HEK293 (cell line): ENCODE results near the gene TMUB1.

Source experiments
- BCL11B ChIP-seq: fragments of 450-650 bp; formaldehyde crosslinking; IDR thresholded peaks from 2 replicates; pipeline ENCODE4 v1.5.1; 2016; ENCODE audit warnings: low read depth, missing biosample characterization, missing genetic modification characterization
- GLIS2 ChIP-seq: fragments of 450-650 bp; formaldehyde crosslinking; IDR thresholded peaks from 2 replicates; pipeline ENCODE4 v1.5.1; 2016; ENCODE audit warnings: missing biosample characterization, missing genetic modification characterization
- KLF1 ChIP-seq: fragments of 450-650 bp; formaldehyde crosslinking; IDR thresholded peaks from 2 replicates; pipeline ENCODE4 v1.5.1; 2016; ENCODE audit warnings: missing biosample characterization, missing genetic modification characterization
- KLF7 ChIP-seq: fragments of 450-650 bp; formaldehyde crosslinking; IDR thresholded peaks from 2 replicates; pipeline ENCODE4 v1.5.1; 2016; ENCODE audit warnings: missing biosample characterization, missing genetic modification characterization, borderline replicate concordance
- KLF8 ChIP-seq: fragments of 450-650 bp; formaldehyde crosslinking; IDR thresholded peaks from 2 replicates; pipeline ENCODE4 v1.5.1; 2016; ENCODE audit warnings: missing biosample characterization, missing genetic modification characterization
- KLF9 ChIP-seq: fragments of 450-650 bp; formaldehyde crosslinking; IDR thresholded peaks from 2 replicates; pipeline ENCODE4 v1.5.1; 2016; ENCODE audit warnings: missing biosample characterization, missing genetic modification characterization, low read depth
- MEIS1 ChIP-seq: sonication (generic); formaldehyde crosslinking; IDR thresholded peaks from 2 replicates; pipeline ENCODE4 v1.8.1; 2022; ENCODE audit warnings: missing genetic modification reagents, mild to moderate bottlenecking, borderline replicate concordance
- RBAK ChIP-seq: fragments of 450-650 bp; formaldehyde crosslinking; IDR thresholded peaks from 2 replicates; pipeline ENCODE4 v1.5.1; 2016; ENCODE audit warnings: missing biosample characterization, missing genetic modification characterization
- ZBTB48 ChIP-seq: fragments of 450-650 bp; formaldehyde crosslinking; IDR thresholded peaks from 2 replicates; pipeline ENCODE4 v1.5.1; 2016; ENCODE audit warnings: missing biosample characterization, missing genetic modification characterization
- ZIC2 ChIP-seq: fragments of 450-650 bp; formaldehyde crosslinking; IDR thresholded peaks from 2 replicates; pipeline ENCODE4 v1.5.1; 2016; ENCODE audit warnings: missing biosample characterization, missing genetic modification characterization
- ZNF155 ChIP-seq: fragments of 450-650 bp; formaldehyde crosslinking; IDR thresholded peaks from 2 replicates; pipeline ENCODE4 v1.5.1; 2016; ENCODE audit warnings: missing biosample characterization, missing genetic modification characterization
- ZNF175 ChIP-seq: fragments of 450-650 bp; formaldehyde crosslinking; IDR thresholded peaks from 2 replicates; pipeline ENCODE4 v1.5.1; 2016; ENCODE audit warnings: missing biosample characterization, missing genetic modification characterization
- ZNF184 ChIP-seq: fragments of 450-650 bp; IDR thresholded peaks from 2 replicates; pipeline ENCODE4 v1.5.1; 2018; ENCODE audit warnings: missing biosample characterization, mild to moderate bottlenecking, missing genetic modification characterization
- ZNF19 ChIP-seq: fragments of 450-650 bp; formaldehyde crosslinking; IDR thresholded peaks from 2 replicates; pipeline ENCODE4; 2016; ENCODE audit warnings: missing biosample characterization, missing genetic modification characterization, low read depth
- ZNF2 ChIP-seq: fragments of 450-650 bp; formaldehyde crosslinking; IDR thresholded peaks from 2 replicates; pipeline ENCODE4 v1.5.1; 2016; ENCODE audit warnings: missing biosample characterization, missing genetic modification characterization
- ZNF24 ChIP-seq: fragments of 450-650 bp; formaldehyde crosslinking; IDR thresholded peaks from 2 replicates; pipeline ENCODE4 v1.5.1; 2016; ENCODE audit warnings: missing biosample characterization, missing genetic modification characterization
- ZNF391 ChIP-seq: fragments of 450-650 bp; formaldehyde crosslinking; IDR thresholded peaks from 2 replicates; pipeline ENCODE4 v1.5.1; 2016; ENCODE audit warnings: low read depth, missing biosample characterization, missing genetic modification characterization, borderline replicate concordance
- ZNF521 ChIP-seq: fragments of 450-650 bp; formaldehyde crosslinking; IDR thresholded peaks from 2 replicates; pipeline ENCODE4 v1.5.1; 2017; ENCODE audit warnings: missing biosample characterization, mild to moderate bottlenecking, missing genetic modification characterization
- ZNF544 ChIP-seq: fragments of 450-650 bp; formaldehyde crosslinking; IDR thresholded peaks from 2 replicates; pipeline ENCODE4 v1.5.0; 2017; ENCODE audit warnings: missing biosample characterization, missing genetic modification characterization
- ZNF549 ChIP-seq: fragments of 450-650 bp; IDR thresholded peaks from 2 replicates; pipeline ENCODE4 v1.5.1; 2018; ENCODE audit warnings: missing biosample characterization, missing genetic modification characterization, mild to moderate bottlenecking, inconsistent platforms, moderate library complexity
- ZNF600 ChIP-seq: fragments of 450-650 bp; formaldehyde crosslinking; IDR thresholded peaks from 2 replicates; pipeline ENCODE4 v1.5.1; 2016; ENCODE audit warnings: missing biosample characterization, missing genetic modification characterization
- ZNF621 ChIP-seq: fragments of 450-650 bp; formaldehyde crosslinking; IDR thresholded peaks from 2 replicates; pipeline ENCODE4 v1.5.1; 2017; ENCODE audit warnings: missing biosample characterization, missing genetic modification characterization
- ZNF677 ChIP-seq: fragments of 450-650 bp; IDR thresholded peaks from 2 replicates; pipeline ENCODE4 v1.5.0; 2018; ENCODE audit warnings: missing biosample characterization, mild to moderate bottlenecking, missing genetic modification characterization, moderate library complexity
- ZNF701 ChIP-seq: fragments of 450-650 bp; formaldehyde crosslinking; IDR thresholded peaks from 2 replicates; pipeline ENCODE4 v1.5.1; 2016; ENCODE audit warnings: missing biosample characterization, missing genetic modification characterization
- ZNF76 ChIP-seq: fragments of 450-650 bp; formaldehyde crosslinking; IDR thresholded peaks from 2 replicates; pipeline ENCODE4; 2016; ENCODE audit warnings: low read depth, missing biosample characterization, missing genetic modification characterization, borderline replicate concordance
- ZNF837 ChIP-seq: fragments of 450-650 bp; formaldehyde crosslinking; IDR thresholded peaks from 2 replicates; pipeline ENCODE4 v1.5.1; 2016; ENCODE audit warnings: missing biosample characterization, missing genetic modification characterization
- TF ChIP-seq, protein P1 (sequence below): fragments of 450-650 bp; formaldehyde crosslinking; IDR thresholded peaks from 2 replicates; pipeline ENCODE4 v1.5.1; 2016; ENCODE audit warnings: missing biosample characterization, missing genetic modification characterization
- TF ChIP-seq, protein P2 (sequence below): fragments of 450-650 bp; formaldehyde crosslinking; IDR thresholded peaks from 2 replicates; pipeline ENCODE4 v1.5.1; 2016; ENCODE audit warnings: missing biosample characterization, missing genetic modification characterization
- TF ChIP-seq, protein P3 (sequence below): fragments of 450-650 bp; formaldehyde crosslinking; IDR thresholded peaks from 2 replicates; pipeline ENCODE4 v1.5.1; 2016; ENCODE audit warnings: missing biosample characterization, missing genetic modification characterization
- TF ChIP-seq, protein P4 (sequence below): fragments of 450-650 bp; formaldehyde crosslinking; IDR thresholded peaks from 2 replicates; pipeline ENCODE4 v1.5.1; 2016; ENCODE audit warnings: missing biosample characterization, missing genetic modification characterization
- TF ChIP-seq, protein P5 (sequence below): fragments of 450-650 bp; formaldehyde crosslinking; IDR thresholded peaks from 2 replicates; pipeline ENCODE4 v1.5.1; 2016; ENCODE audit warnings: missing biosample characterization, missing genetic modification characterization

Gene TMUB1

GRCh38 chr7:151078233-151079040 is 4.9 kb downstream of the TMUB1 start (continued):
- peak; percentile 74 for TF ChIP-seq KLF9 (tag by site-specific recombination)
- no peak for TF ChIP-seq ZNF621 (tag by site-specific recombination)
- TF ChIP-seq, protein P1, sequence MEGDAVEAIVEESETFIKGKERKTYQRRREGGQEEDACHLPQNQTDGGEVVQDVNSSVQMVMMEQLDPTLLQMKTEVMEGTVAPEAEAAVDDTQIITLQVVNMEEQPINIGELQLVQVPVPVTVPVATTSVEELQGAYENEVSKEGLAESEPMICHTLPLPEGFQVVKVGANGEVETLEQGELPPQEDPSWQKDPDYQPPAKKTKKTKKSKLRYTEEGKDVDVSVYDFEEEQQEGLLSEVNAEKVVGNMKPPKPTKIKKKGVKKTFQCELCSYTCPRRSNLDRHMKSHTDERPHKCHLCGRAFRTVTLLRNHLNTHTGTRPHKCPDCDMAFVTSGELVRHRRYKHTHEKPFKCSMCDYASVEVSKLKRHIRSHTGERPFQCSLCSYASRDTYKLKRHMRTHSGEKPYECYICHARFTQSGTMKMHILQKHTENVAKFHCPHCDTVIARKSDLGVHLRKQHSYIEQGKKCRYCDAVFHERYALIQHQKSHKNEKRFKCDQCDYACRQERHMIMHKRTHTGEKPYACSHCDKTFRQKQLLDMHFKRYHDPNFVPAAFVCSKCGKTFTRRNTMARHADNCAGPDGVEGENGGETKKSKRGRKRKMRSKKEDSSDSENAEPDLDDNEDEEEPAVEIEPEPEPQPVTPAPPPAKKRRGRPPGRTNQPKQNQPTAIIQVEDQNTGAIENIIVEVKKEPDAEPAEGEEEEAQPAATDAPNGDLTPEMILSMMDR (tag by site-specific recombination) = no peak
- TF ChIP-seq ZNF837 (tag by site-specific recombination) = no peak
- TF ChIP-seq, protein P2, sequence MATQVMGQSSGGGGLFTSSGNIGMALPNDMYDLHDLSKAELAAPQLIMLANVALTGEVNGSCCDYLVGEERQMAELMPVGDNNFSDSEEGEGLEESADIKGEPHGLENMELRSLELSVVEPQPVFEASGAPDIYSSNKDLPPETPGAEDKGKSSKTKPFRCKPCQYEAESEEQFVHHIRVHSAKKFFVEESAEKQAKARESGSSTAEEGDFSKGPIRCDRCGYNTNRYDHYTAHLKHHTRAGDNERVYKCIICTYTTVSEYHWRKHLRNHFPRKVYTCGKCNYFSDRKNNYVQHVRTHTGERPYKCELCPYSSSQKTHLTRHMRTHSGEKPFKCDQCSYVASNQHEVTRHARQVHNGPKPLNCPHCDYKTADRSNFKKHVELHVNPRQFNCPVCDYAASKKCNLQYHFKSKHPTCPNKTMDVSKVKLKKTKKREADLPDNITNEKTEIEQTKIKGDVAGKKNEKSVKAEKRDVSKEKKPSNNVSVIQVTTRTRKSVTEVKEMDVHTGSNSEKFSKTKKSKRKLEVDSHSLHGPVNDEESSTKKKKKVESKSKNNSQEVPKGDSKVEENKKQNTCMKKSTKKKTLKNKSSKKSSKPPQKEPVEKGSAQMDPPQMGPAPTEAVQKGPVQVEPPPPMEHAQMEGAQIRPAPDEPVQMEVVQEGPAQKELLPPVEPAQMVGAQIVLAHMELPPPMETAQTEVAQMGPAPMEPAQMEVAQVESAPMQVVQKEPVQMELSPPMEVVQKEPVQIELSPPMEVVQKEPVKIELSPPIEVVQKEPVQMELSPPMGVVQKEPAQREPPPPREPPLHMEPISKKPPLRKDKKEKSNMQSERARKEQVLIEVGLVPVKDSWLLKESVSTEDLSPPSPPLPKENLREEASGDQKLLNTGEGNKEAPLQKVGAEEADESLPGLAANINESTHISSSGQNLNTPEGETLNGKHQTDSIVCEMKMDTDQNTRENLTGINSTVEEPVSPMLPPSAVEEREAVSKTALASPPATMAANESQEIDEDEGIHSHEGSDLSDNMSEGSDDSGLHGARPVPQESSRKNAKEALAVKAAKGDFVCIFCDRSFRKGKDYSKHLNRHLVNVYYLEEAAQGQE (tag by site-specific recombination) = no peak
- peak; percentile 88 for TF ChIP-seq GLIS2 (tag by site-specific recombination)
- no peak for TF ChIP-seq ZNF76 (tag by site-specific recombination)
- TF ChIP-seq, protein P3, sequence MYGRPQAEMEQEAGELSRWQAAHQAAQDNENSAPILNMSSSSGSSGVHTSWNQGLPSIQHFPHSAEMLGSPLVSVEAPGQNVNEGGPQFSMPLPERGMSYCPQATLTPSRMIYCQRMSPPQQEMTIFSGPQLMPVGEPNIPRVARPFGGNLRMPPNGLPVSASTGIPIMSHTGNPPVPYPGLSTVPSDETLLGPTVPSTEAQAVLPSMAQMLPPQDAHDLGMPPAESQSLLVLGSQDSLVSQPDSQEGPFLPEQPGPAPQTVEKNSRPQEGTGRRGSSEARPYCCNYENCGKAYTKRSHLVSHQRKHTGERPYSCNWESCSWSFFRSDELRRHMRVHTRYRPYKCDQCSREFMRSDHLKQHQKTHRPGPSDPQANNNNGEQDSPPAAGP (tag by site-specific recombination) = no peak; the same call in none of the 2 replicates
- TF ChIP-seq KLF1 (tag by site-specific recombination) = peak; percentile 92
- 0 out of 2 replicates have a peak, but pooled peaks have one; percentile 20 for TF ChIP-seq ZNF600 (tag by site-specific recombination)
- no peak for TF ChIP-seq ZNF677
- TF ChIP-seq ZNF701 = no peak
- TF ChIP-seq ZNF391 (tag by site-specific recombination) = no peak
- TF ChIP-seq ZNF24 (tag by site-specific recombination) = peak; percentile 9; the same call in 1 of the 2 replicates
- no peak for TF ChIP-seq ZNF19 (tag by site-specific recombination)
- TF ChIP-seq KLF8 (tag by site-specific recombination) = peak; percentile 84
- TF ChIP-seq ZNF2 (tag by site-specific recombination) = peak; percentile 88
- no peak for TF ChIP-seq ZNF521
- TF ChIP-seq, protein P4, sequence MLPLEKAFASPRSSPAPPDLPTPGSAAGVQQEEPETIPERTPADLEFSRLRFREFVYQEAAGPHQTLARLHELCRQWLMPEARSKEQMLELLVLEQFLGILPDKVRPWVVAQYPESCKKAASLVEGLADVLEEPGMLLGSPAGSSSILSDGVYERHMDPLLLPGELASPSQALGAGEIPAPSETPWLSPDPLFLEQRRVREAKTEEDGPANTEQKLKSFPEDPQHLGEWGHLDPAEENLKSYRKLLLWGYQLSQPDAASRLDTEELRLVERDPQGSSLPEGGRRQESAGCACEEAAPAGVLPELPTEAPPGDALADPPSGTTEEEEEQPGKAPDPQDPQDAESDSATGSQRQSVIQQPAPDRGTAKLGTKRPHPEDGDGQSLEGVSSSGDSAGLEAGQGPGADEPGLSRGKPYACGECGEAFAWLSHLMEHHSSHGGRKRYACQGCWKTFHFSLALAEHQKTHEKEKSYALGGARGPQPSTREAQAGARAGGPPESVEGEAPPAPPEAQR (tag by site-specific recombination) = no peak
- TF ChIP-seq, protein P5, sequence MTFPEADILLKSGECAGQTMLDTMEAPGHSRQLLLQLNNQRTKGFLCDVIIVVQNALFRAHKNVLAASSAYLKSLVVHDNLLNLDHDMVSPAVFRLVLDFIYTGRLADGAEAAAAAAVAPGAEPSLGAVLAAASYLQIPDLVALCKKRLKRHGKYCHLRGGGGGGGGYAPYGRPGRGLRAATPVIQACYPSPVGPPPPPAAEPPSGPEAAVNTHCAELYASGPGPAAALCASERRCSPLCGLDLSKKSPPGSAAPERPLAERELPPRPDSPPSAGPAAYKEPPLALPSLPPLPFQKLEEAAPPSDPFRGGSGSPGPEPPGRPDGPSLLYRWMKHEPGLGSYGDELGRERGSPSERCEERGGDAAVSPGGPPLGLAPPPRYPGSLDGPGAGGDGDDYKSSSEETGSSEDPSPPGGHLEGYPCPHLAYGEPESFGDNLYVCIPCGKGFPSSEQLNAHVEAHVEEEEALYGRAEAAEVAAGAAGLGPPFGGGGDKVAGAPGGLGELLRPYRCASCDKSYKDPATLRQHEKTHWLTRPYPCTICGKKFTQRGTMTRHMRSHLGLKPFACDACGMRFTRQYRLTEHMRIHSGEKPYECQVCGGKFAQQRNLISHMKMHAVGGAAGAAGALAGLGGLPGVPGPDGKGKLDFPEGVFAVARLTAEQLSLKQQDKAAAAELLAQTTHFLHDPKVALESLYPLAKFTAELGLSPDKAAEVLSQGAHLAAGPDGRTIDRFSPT (tag by site-specific recombination) = peak; percentile 7; the same call in 1 of the 2 replicates
- no peak for TF ChIP-seq ZNF175 (tag by site-specific recombination)
- no peak for TF ChIP-seq BCL11B
- no peak for TF ChIP-seq ZNF549
- no peak for TF ChIP-seq ZNF184
- no peak for TF ChIP-seq RBAK
- TF ChIP-seq ZIC2 = 0 out of 2 replicates have a peak, but pooled peaks have one; percentile 11
- TF ChIP-seq ZNF155 = no peak
- TF ChIP-seq MEIS1 (CRISPR knock-in tag) = no peak
- no peak for TF ChIP-seq KLF7 (tag by site-specific recombination)
- peak; percentile 30 for TF ChIP-seq ZBTB48 (tag by site-specific recombination)
- no peak for TF ChIP-seq ZNF544
